ENCODE results near the gene NUDT12.

NUDT12 gene

GRCh38 chr5:103512500-103512899, 50.1 kb downstream of the NUDT12 start (continued):
- TF ChIP-seq, protein P1, sequence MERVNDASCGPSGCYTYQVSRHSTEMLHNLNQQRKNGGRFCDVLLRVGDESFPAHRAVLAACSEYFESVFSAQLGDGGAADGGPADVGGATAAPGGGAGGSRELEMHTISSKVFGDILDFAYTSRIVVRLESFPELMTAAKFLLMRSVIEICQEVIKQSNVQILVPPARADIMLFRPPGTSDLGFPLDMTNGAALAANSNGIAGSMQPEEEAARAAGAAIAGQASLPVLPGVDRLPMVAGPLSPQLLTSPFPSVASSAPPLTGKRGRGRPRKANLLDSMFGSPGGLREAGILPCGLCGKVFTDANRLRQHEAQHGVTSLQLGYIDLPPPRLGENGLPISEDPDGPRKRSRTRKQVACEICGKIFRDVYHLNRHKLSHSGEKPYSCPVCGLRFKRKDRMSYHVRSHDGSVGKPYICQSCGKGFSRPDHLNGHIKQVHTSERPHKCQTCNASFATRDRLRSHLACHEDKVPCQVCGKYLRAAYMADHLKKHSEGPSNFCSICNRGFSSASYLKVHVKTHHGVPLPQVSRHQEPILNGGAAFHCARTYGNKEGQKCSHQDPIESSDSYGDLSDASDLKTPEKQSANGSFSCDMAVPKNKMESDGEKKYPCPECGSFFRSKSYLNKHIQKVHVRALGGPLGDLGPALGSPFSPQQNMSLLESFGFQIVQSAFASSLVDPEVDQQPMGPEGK (CRISPR knock-in tag; IDR thresholded peaks at IDR 0.05; ENCODE audit: borderline replicate concordance): no peak
- TF ChIP-seq CREB5 (CRISPR knock-in tag; IDR thresholded peaks at IDR 0.05; ENCODE audit: low read depth) (no peak), TCF4 (CRISPR knock-in tag; IDR thresholded peaks at IDR 0.05; ENCODE audit: borderline replicate concordance) (no peak)

- peak; percentile 26; the same call in 1 of the 3 replicates for ATAC-seq
- peak; percentile 78 for TF ChIP-seq CREB5 (CRISPR knock-in tag; IDR thresholded peaks at IDR 0.05; ENCODE audit: low read depth)
- no peak for TF ChIP-seq BACH2 (CRISPR knock-in tag; IDR thresholded peaks at IDR 0.05; ENCODE audit: borderline replicate concordance)
- peak; percentile 77 for TF ChIP-seq ISL1 (CRISPR knock-in tag; IDR thresholded peaks at IDR 0.05)
- 0 out of 2 replicates have a peak, but pooled peaks have one; percentile 30 for TF ChIP-seq SNAI2 (CRISPR knock-in tag; IDR thresholded peaks at IDR 0.05)
- TF ChIP-seq ZFP3 (CRISPR knock-in tag; IDR thresholded peaks at IDR 0.05): 0 out of 2 replicates have a peak, but pooled peaks have one; percentile 40
Observed at GRCh38 chr5:103511554-103511885, 51.1 kb downstream of the NUDT12 start.

- no peak; the same call in 2 of the 3 replicates for ATAC-seq
Observed at GRCh38 chr5:103510851-103511553, 51.6 kb downstream of the NUDT12 start.

DNA sequence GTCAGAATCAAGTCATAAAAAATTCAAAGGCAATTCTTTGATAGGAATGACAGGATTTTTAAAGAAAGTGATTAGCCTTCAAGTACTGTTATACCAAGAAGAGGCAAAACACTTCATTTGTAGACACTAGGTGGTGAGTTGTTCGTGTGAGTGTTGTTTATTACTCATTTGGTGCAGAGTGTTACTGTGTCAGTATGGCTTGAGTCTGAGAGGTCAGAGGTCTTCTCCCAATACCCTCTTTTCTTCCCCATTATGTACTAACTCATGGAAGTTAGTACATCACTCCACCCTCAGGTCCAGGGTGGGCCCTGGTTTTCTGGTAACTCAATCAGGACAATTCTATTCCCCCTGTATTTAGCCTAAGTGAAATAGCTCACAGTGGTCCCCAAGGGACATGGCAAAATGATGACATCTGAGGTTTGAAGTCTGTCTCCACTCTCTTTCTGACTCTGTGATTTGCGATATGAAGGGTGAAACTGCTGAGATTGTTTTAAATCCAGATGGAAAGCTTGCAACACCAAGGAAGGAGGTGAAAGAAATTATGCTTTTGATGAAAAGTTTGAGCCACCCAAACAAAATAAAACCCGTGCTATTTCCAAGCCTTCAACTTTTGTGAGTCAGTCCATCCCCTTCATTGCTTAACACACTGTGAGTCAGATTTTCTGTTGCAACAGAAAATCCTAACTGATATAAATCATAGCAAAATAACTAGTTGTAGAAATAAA, 56.8 kb downstream of the NUDT12 start:
- no peak for ATAC-seq
- TF ChIP-seq CSDC2 (CRISPR knock-in tag; IDR thresholded peaks at IDR 0.05) (no peak), ARNTL (CRISPR knock-in tag; IDR thresholded peaks at IDR 0.05; ENCODE audit: borderline replicate concordance, low read depth) (no peak), PPARA (CRISPR knock-in tag; IDR thresholded peaks at IDR 0.05; ENCODE audit: borderline replicate concordance) (no peak), ZNF8 (CRISPR knock-in tag; IDR thresholded peaks at IDR 0.05) (no peak), TOX (CRISPR knock-in tag; IDR thresholded peaks at IDR 0.05; ENCODE audit: borderline replicate concordance) (no peak), ZFP30 (CRISPR knock-in tag; IDR thresholded peaks at IDR 0.05) (no peak), SNAI2 (CRISPR knock-in tag; IDR thresholded peaks at IDR 0.05) (no peak), RARB (CRISPR knock-in tag; IDR thresholded peaks at IDR 0.05) (no peak), BACH2 (CRISPR knock-in tag; IDR thresholded peaks at IDR 0.05; ENCODE audit: borderline replicate concordance) (no peak), GLIS3 (CRISPR knock-in tag; IDR thresholded peaks at IDR 0.05) (no peak), TCF4 (CRISPR knock-in tag; IDR thresholded peaks at IDR 0.05; ENCODE audit: borderline replicate concordance) (no peak), ZNF70 (CRISPR knock-in tag; IDR thresholded peaks at IDR 0.05) (no peak)

More at GRCh38 chr5:103510851-103511553, 51.6 kb downstream of the NUDT12 start:
- TF ChIP-seq ESRRG (CRISPR knock-in tag; IDR thresholded peaks at IDR 0.05): no peak
- no peak for TF ChIP-seq ZFP3 (CRISPR knock-in tag; IDR thresholded peaks at IDR 0.05)
- TF ChIP-seq, protein P2, sequence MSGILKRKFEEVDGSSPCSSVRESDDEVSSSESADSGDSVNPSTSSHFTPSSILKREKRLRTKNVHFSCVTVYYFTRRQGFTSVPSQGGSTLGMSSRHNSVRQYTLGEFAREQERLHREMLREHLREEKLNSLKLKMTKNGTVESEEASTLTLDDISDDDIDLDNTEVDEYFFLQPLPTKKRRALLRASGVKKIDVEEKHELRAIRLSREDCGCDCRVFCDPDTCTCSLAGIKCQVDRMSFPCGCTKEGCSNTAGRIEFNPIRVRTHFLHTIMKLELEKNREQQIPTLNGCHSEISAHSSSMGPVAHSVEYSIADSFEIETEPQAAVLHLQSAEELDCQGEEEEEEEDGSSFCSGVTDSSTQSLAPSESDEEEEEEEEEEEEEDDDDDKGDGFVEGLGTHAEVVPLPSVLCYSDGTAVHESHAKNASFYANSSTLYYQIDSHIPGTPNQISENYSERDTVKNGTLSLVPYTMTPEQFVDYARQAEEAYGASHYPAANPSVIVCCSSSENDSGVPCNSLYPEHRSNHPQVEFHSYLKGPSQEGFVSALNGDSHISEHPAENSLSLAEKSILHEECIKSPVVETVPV (CRISPR knock-in tag; IDR thresholded peaks at IDR 0.05): no peak
- TF ChIP-seq RARB (CRISPR knock-in tag; IDR thresholded peaks at IDR 0.05): no peak
- TF ChIP-seq ARNTL (CRISPR knock-in tag; IDR thresholded peaks at IDR 0.05; ENCODE audit: borderline replicate concordance, low read depth): no peak
- TF ChIP-seq ZNF565 (CRISPR knock-in tag; conservative IDR thresholded peaks at IDR 0.05; ENCODE audit: low read depth): no peak
- TF ChIP-seq, protein P3, sequence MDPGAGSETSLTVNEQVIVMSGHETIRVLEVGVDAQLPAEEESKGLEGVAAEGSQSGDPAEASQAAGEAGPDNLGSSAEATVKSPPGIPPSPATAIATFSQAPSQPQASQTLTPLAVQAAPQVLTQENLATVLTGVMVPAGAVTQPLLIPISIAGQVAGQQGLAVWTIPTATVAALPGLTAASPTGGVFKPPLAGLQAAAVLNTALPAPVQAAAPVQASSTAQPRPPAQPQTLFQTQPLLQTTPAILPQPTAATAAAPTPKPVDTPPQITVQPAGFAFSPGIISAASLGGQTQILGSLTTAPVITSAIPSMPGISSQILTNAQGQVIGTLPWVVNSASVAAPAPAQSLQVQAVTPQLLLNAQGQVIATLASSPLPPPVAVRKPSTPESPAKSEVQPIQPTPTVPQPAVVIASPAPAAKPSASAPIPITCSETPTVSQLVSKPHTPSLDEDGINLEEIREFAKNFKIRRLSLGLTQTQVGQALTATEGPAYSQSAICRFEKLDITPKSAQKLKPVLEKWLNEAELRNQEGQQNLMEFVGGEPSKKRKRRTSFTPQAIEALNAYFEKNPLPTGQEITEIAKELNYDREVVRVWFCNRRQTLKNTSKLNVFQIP (CRISPR knock-in tag; IDR thresholded peaks at IDR 0.05; ENCODE audit: borderline replicate concordance, low read depth): no peak
- TF ChIP-seq CREB5 (CRISPR knock-in tag; IDR thresholded peaks at IDR 0.05; ENCODE audit: low read depth): no peak
- TF ChIP-seq OSR1 (CRISPR knock-in tag; IDR thresholded peaks at IDR 0.05): no peak
